ENCODE results near the gene GMDS. TPM values are rescaled to one million over a fixed set of nuclear protein-coding genes. Genes with fewer than 3 reads are reported as not detected.

The GMDS gene
- total RNA-seq, 1 experiment from 2014 or later: 27.6 TPM

GRCh38 chr6:1658212-1659005 lies 587.0 kb downstream of the GMDS start:
- H3K27ac ChIP-seq (ENCODE audit: insufficient read length, low read depth, low read length): no peak overlapping the region
- no peak overlapping the region for H3K4me3 Mint-ChIP-seq
- no peak overlapping the region for H3K9ac ChIP-seq (ENCODE audit: extremely low read depth, insufficient read length, low read length)
- H4K8ac ChIP-seq (replicated peaks; ENCODE audit: insufficient read length, low read depth, low read length): no peak overlapping the region
- H3T11ph ChIP-seq (ENCODE audit: low read length): no peak overlapping the region
- DNase-seq: no peak
- H4K91ac ChIP-seq (ENCODE audit: insufficient read length, low read depth, low read length): no peak overlapping the region
- TF ChIP-seq CTCF (conservative IDR thresholded peaks at IDR 0.05): no peak
- H3K9me3 Mint-ChIP-seq: no peaks in the 10 kb centered on the region; a peak in 1 of 5 replicates
- no peak overlapping the region for H2BK5ac ChIP-seq (ENCODE audit: insufficient read length, low read length)
- no peak overlapping the region for H3K4ac ChIP-seq (ENCODE audit: low read depth, low read length)
- H3K36me3 Mint-ChIP-seq (ENCODE audit: insufficient read depth in 1 of 3, low read depth in 3 of 3): no peaks in the 10 kb centered on the region; a peak in 1 of 7 replicates
- no peaks in the 10 kb centered on the region for H3K4me1 Mint-ChIP-seq
- no peaks in the 10 kb centered on the region; the same call in 1 of the 2 replicates for H3K79me2 ChIP-seq (ENCODE audit: insufficient read depth, low read length)
- H3K9me3 ChIP-seq (ENCODE audit: control insufficient read depth, low read depth, low read length): no peaks in the 10 kb centered on the region
- no peak overlapping the region for H3K4me2 ChIP-seq (ENCODE audit: insufficient read depth, insufficient read length, low read length)
- H3K56ac ChIP-seq (ENCODE audit: insufficient read length, low read depth, low read length): no peak overlapping the region
- no peaks in the 10 kb centered on the region; the same call in 1 of the 2 replicates for H3K4me1 ChIP-seq (ENCODE audit: insufficient read depth, low read length)
- H2BK12ac ChIP-seq (ENCODE audit: insufficient read length, low read depth, low read length): no peak overlapping the region
- no peaks in the 10 kb centered on the region for H3K27me3 ChIP-seq (ENCODE audit: insufficient read depth, low read length)
- no peak overlapping the region for H3K23ac ChIP-seq (ENCODE audit: insufficient read length, low read depth, low read length)
- no CpG with 5 or more reads among the region's 15 CpGs for WGBS (ENCODE audit: extremely low coverage, insufficient read length, low lambda C conversion rate)
- H3K23me2 ChIP-seq (ENCODE audit: insufficient read length, low read depth, low read length, poor library complexity, severe bottlenecking): no peaks in the 10 kb centered on the region
- H3K79me1 ChIP-seq (ENCODE audit: insufficient read depth, low read depth, low read length, poor library complexity, severe bottlenecking): no peaks in the 10 kb centered on the region
- H3K18ac ChIP-seq (ENCODE audit: insufficient read length, low read depth, low read length): no peak overlapping the region
- peaks cover 1% of the 10 kb centered on the region; the same call in 1 of the 2 replicates for H3K27me3 Mint-ChIP-seq (ENCODE audit: low read depth)
- H2BK15ac ChIP-seq (ENCODE audit: low read depth, low read length): no peak overlapping the region; the same call in 1 of the 2 replicates
- H3K27ac Mint-ChIP-seq: peak overlapping the region in 1 of 3 experiments; percentile 48; a peak in 1 of 7 replicates
- no peaks in the 10 kb centered on the region for H4K20me1 ChIP-seq (ENCODE audit: control insufficient read depth, insufficient read depth, insufficient read length)
- no peak overlapping the region for H2BK20ac ChIP-seq (ENCODE audit: low read depth, low read length, poor library complexity, severe bottlenecking)
- no peak overlapping the region for H3K14ac ChIP-seq (ENCODE audit: insufficient read depth, low read length)
- no peak overlapping the region for H2BK120ac ChIP-seq (ENCODE audit: low read depth, low read length, poor library complexity, severe bottlenecking)
- no peak overlapping the region for H2AK5ac ChIP-seq (ENCODE audit: insufficient read length, low read length)
- no peak overlapping the region for H2AFZ ChIP-seq (ENCODE audit: low read length)
- no peak overlapping the region for H4K5ac ChIP-seq (ENCODE audit: insufficient read length, low read depth, low read length)
